Stomach (tissue), 9 donors: Measurements from ENCODE around the gene LRRTM4. TPM values are rescaled to one million over a fixed set of nuclear protein-coding genes. Genes with fewer than 3 reads are reported as not detected.

ENCODE experiments used
- DNase-seq, 2 donors: peaks; one replicate each; pipeline versions ENCODE4 v3.0.0 to v3.0.0-alpha.2; 2013 to 2019
- H3K27ac ChIP-seq, 5 donors: fragments of 200-600 bp in 4 of 5; sonication (generic) in 4 of 5; one replicate each; pipeline ENCODE4 v1.5.1; 2013 to 2019; ENCODE audit warnings: mild to moderate bottlenecking in 1 of 5, moderate library complexity in 1 of 5
- H3K27me3 ChIP-seq, 3 donors: fragments of 200-600 bp; sonication (generic); one replicate each; pipeline ENCODE4 v1.5.1; 2017 to 2019; ENCODE audit warnings: mixed run types in 1 of 3
- H3K36me3 ChIP-seq, 4 donors: fragments of 200-600 bp; sonication (generic); 1 replicate in 3 of 4; 2 replicates in 1 of 4; pipeline ENCODE4 v1.5.1; 2016 to 2019
- H3K4me1 ChIP-seq, 4 donors: fragments of 200-600 bp; sonication (generic); one replicate each; pipeline ENCODE4 v1.5.1; 2016 to 2019
- H3K4me3 ChIP-seq, 4 donors: fragments of 200-600 bp; sonication (generic) in 3 of 4; one replicate each; pipeline ENCODE4 v1.5.1; 2016 to 2019; ENCODE audit warnings: mild to moderate bottlenecking in 1 of 4
- H3K9me3 ChIP-seq, 4 donors: fragments of 200-600 bp; sonication (generic); one replicate each; pipeline ENCODE4 v1.5.1; 2016 to 2019
- CTCF ChIP-seq, 7 experiments: fragments of 450-650 bp in 4 of 7; fragments of 200-600 bp in 3 of 7; sonication (generic) in 3 of 7; IDR thresholded peaks; one replicate each; pipeline ENCODE4 v1.5.1; 2016 to 2019; ENCODE audit warnings: antibody characterized with exemption in 7 of 7, control low read depth in 2 of 7, mild to moderate bottlenecking in 1 of 7
- EP300 ChIP-seq: sonication (generic); formaldehyde crosslinking; IDR thresholded peaks from one replicate; pipeline ENCODE4 v1.6.1; 2017; ENCODE audit warnings: antibody characterized with exemption
- POLR2A ChIP-seq, 4 donors: fragments of 450-650 bp; IDR thresholded peaks; one replicate each; pipeline ENCODE4 v1.6.1; 2016; ENCODE audit warnings: antibody characterized with exemption in 4 of 4, control low read depth in 2 of 4, mild to moderate bottlenecking in 1 of 4, moderate library complexity in 1 of 4
- POLR2AphosphoS5 ChIP-seq, 3 donors: sonication (generic); formaldehyde crosslinking; IDR thresholded peaks; one replicate each; pipeline ENCODE4 v1.6.1; 2016; ENCODE audit warnings: antibody characterized with exemption in 3 of 3
- WGBS, 5 donors: extraction: QIAGEN DNeasy Blood & Tissue Kit in 3 of 5; methylation state at CpG; one replicate each; pipeline versions ENCODE4 v1.1.5 to v1.1.7; 2013 to 2018; 5-methylcytosine and 5-hydroxymethylcytosine counted together
- intact Hi-C: fragments of 100-400 bp; cut with DNase I; formaldehyde crosslinking; loops from one replicate; pipeline ENCODE4 v1.15.1; 2023; ENCODE audit warnings: low total_unique reads
- polyA plus RNA-seq, 3 donors: library from polyadenylated mRNA; stranded (reverse); fragments of 200-250 nt; gene quantifications; one replicate each; pipeline ENCODE4 v1.2.3, GENCODE V29; 2013
- total RNA-seq, 5 donors: library from RNA; depleted of rRNA; stranded (reverse); fragments of >200 nt; gene quantifications; one replicate each; pipeline versions ENCODE4 v1.1.0 to v1.2.3, GENCODE V29; 2014 to 2016
- donor health status: healthy with polysubstance abuse.
- donor health status: Bipolar disorder and iron deficiency.
- donor health status: healthy.

LRRTM4 gene
- total and polyA plus RNA-seq, 8 donors = 0.13 to 2.2 (median 0.19) TPM; not detected in 5

GRCh38 chr2:77458216-77458615 lies 64.0 kb downstream of the LRRTM4 start:
- no peaks in the 10 kb centered on the region for H3K4me1 ChIP-seq
- no peaks in the 10 kb centered on the region for H3K27me3 ChIP-seq
- no peaks in the 10 kb centered on the region for H3K36me3 ChIP-seq
- H3K27ac ChIP-seq = no peak overlapping the region
- WGBS, 5 donors = 49 to 70% (median 64%) methylated on average over 3 of the region's 3 CpGs
- no peak for DNase-seq
- H3K9me3 ChIP-seq = no peaks in the 10 kb centered on the region
- H3K4me3 ChIP-seq = no peak overlapping the region
- TF ChIP-seq POLR2A (IDR thresholded peaks at IDR 0.05) (no peak), EP300 (no peak), CTCF (IDR thresholded peaks at IDR 0.05) (no peak), POLR2AphosphoS5 (IDR thresholded peaks at IDR 0.05) (no peak)
- intact Hi-C loops = no loop called here

GRCh38 chr2:77457665-77458064 lies 64.5 kb downstream of the LRRTM4 start:
- Histone ChIP-seq H3K4me1 (no peaks in the 10 kb centered on the region), H3K36me3 (no peaks in the 10 kb centered on the region), H3K27ac (no peak overlapping the region), H3K9me3 (no peaks in the 10 kb centered on the region), H3K4me3 (no peak overlapping the region), H3K27me3 (no peaks in the 10 kb centered on the region)
- 73 to 86% (median 79%) methylated on average over 1 of the region's 1 CpG for WGBS, 5 donors
- TF ChIP-seq POLR2A (IDR thresholded peaks at IDR 0.05) = no peak
- no peak for TF ChIP-seq EP300
- no peak for TF ChIP-seq POLR2AphosphoS5 (IDR thresholded peaks at IDR 0.05)
- TF ChIP-seq CTCF (IDR thresholded peaks at IDR 0.05) = no peak
- intact Hi-C loops = no loop called here
- DNase-seq = no peak

GRCh38 chr2:77443076-77443475 lies 79.1 kb downstream of the LRRTM4 start:
- no peaks in the 10 kb centered on the region for H3K36me3 ChIP-seq
- WGBS, 5 donors = 58 to 88% (median 81%) methylated on average over 5 of the region's 5 CpGs
- H3K27ac ChIP-seq = no peak overlapping the region
- DNase-seq = no peak
- no peaks in the 10 kb centered on the region for H3K27me3 ChIP-seq
- no peaks in the 10 kb centered on the region for H3K9me3 ChIP-seq
- H3K4me1 ChIP-seq = no peaks in the 10 kb centered on the region
- intact Hi-C loops = no loop called here
- no peak for TF ChIP-seq POLR2A (IDR thresholded peaks at IDR 0.05)
- no peak for TF ChIP-seq EP300
- TF ChIP-seq CTCF (IDR thresholded peaks at IDR 0.05) = no peak
- no peak for TF ChIP-seq POLR2AphosphoS5 (IDR thresholded peaks at IDR 0.05)
- no peak overlapping the region for H3K4me3 ChIP-seq

- no peaks in the 10 kb centered on the region for H3K27me3 ChIP-seq
- peaks cover 0 to 6% (median 0%) of the 10 kb centered on the region in 4 donors for H3K9me3 ChIP-seq
- intact Hi-C loops = no loop called here
- no peak for DNase-seq
- TF ChIP-seq EP300 = no peak
- TF ChIP-seq POLR2AphosphoS5 (IDR thresholded peaks at IDR 0.05) = no peak
- no peak for TF ChIP-seq POLR2A (IDR thresholded peaks at IDR 0.05)
- no peak for TF ChIP-seq CTCF (IDR thresholded peaks at IDR 0.05)
- H3K4me3 ChIP-seq = no peak overlapping the region
- no peaks in the 10 kb centered on the region for H3K4me1 ChIP-seq
- H3K36me3 ChIP-seq = no peaks in the 10 kb centered on the region
- no peak overlapping the region for H3K27ac ChIP-seq
Observed at GRCh38 chr2:77434880-77435279, 87.3 kb downstream of the LRRTM4 start.
